ENCODE results near the gene RD3L. TPM values are rescaled to one million over a fixed set of nuclear protein-coding genes. Genes with fewer than 3 reads are reported as not detected.
"Not testable (repeated sequence)": the region's sequence is repeated elsewhere in the genome, so short reads cannot be mapped to it uniquely, and the experiment has no call there.

Gene RD3L
- total and polyA plus RNA-seq, 10 of the 15 experiments (the other 5 are each of a cell fraction or from before 2014, with no cell fraction given) = not detected

- FAIRE-seq; H3K27ac ChIP-seq (ENCODE audit: control insufficient read depth, insufficient read depth); BruUV-seq (replicated peaks); H4K20me1 ChIP-seq (ENCODE audit: control insufficient read depth, insufficient read depth); ATAC-seq; H3K27me3 ChIP-seq (replicated peaks in 1 of 2; ENCODE audit: control insufficient read depth in 2 of 2, insufficient read depth in 2 of 2, low read length in 1 of 2); H3K4me3 ChIP-seq; H3K79me2 ChIP-seq (ENCODE audit: control insufficient read depth, insufficient read depth, low read length); H3K36me3 ChIP-seq (ENCODE audit: control insufficient read depth in 2 of 2, insufficient read depth in 2 of 2, low read length in 1 of 2); DNase-seq (ENCODE audit: low read depth, low spot score); H3K9me3 ChIP-seq (replicated peaks; ENCODE audit: control insufficient read depth, insufficient read depth, low read length); H3K4me2 ChIP-seq (ENCODE audit: control insufficient read depth, insufficient read depth); H2AFZ ChIP-seq (ENCODE audit: control insufficient read depth, low read depth, low read length); H3K9ac ChIP-seq (ENCODE audit: control insufficient read depth, insufficient read depth, low read length); H3K4me1 ChIP-seq (ENCODE audit: control insufficient read depth, insufficient read depth, low read length); POLR2A ChIA-PET: not testable (repeated sequence)
- intact Hi-C loops (cut with micrococcal nuclease; ENCODE audit: unreplicated experiment) = loop anchor here (1.0 kb wide), 1 partner anchor 172 kb away; no protein-coding TSS in a partner anchor
- CTCF ChIA-PET = interaction anchor here (0.6 to 5.3 kb wide), 9 partner anchors 11 to 174 kb away, joined by 3 to 96 read pairs (median 4); partner anchors contain the start of gene RD3L
- 18% methylated on average over 14 of the region's 14 CpGs for WGBS (ENCODE audit: insufficient coverage, insufficient replicate concordance, low lambda C conversion rate, missing lambda C conversion rate)
- TF ChIP-seq SMC3 (IDR thresholded peaks at IDR 0.05; ENCODE audit: borderline replicate concordance, low read length) = peak; percentile 7; the same call in 1 of the 2 replicates
- TF ChIP-seq CTCF (IDR thresholded peaks at IDR 0.05 in 2 of 3, conservative IDR thresholded peaks at IDR 0.05 in 1 of 3; ENCODE audit: control insufficient read depth in 2 of 3, extremely low read depth in 1 of 3, insufficient read depth in 1 of 3, low read depth in 3 of 3, low read length in 3 of 3) = peak; percentile 13 to 43 (median 32); a peak in 2 of 6 replicates
- TF ChIP-seq RAD21 (IDR thresholded peaks at IDR 0.05; ENCODE audit: insufficient read depth, low read depth, low read length) = 0 out of 2 replicates have a peak, but pooled peaks have one; percentile 15
- SMC1A ChIA-PET (ENCODE audit: uncharacterized antibody, unreplicated experiment) = interaction anchor here (0.6 to 1.6 kb wide), 2 partner anchors 67 to 172 kb away, joined by 3 to 17 read pairs; no protein-coding TSS in a partner anchor
- RAD21 ChIA-PET (ENCODE audit: unreplicated experiment) = interaction anchor here (0.7 to 4.5 kb wide), 2 partner anchors 172 to 174 kb away, joined by 3 to 24 read pairs; no protein-coding TSS in a partner anchor
- in situ Hi-C loops (cut with MboI) = loop anchor here (5.0 kb wide), 1 partner anchor 173 kb away; no protein-coding TSS in a partner anchor
Observed at GRCh38 chr14:103980623-103981238, 38.4 kb upstream of the RD3L start.
